ENCODE results near the gene RARS2.
"Not testable (repeated sequence)": the region's sequence is repeated elsewhere in the genome, so short reads cannot be mapped to it uniquely, and the experiment has no call there.

Gene RARS2

DNA sequence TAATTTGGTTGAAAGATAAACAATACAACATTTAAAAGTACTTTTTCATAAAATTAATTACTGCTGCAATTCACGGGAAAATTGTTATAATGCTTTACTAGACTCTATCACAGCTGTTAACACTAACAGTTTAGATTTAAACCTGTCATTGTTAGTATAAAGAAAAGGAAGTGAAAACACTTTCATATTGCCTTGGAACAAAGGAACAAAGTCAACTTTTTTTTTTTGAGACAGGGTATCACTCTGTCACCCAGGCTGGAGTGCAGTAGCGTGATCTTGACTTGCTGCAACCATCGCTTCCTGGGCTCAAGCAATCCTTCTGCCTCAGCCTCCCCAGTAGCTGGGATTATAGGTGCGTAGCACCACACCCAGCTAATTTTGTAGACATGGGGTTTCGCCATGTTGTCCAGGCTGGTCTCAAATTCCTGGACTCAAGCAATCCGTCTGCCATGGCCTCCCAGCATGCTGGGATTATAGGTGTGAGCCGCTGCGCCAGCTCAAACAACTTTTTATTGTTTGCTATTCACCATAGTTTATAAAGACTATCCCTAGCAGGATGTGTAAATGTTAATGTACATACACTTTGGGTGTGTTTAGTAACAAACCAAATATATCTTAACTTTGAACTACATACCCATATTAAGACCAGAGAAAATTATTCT is 94.9 kb downstream of the RARS2 start:
- TF ChIP-seq, protein P1, sequence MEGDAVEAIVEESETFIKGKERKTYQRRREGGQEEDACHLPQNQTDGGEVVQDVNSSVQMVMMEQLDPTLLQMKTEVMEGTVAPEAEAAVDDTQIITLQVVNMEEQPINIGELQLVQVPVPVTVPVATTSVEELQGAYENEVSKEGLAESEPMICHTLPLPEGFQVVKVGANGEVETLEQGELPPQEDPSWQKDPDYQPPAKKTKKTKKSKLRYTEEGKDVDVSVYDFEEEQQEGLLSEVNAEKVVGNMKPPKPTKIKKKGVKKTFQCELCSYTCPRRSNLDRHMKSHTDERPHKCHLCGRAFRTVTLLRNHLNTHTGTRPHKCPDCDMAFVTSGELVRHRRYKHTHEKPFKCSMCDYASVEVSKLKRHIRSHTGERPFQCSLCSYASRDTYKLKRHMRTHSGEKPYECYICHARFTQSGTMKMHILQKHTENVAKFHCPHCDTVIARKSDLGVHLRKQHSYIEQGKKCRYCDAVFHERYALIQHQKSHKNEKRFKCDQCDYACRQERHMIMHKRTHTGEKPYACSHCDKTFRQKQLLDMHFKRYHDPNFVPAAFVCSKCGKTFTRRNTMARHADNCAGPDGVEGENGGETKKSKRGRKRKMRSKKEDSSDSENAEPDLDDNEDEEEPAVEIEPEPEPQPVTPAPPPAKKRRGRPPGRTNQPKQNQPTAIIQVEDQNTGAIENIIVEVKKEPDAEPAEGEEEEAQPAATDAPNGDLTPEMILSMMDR (IDR thresholded peaks at IDR 0.05; ENCODE audit: low read depth, low read length, missing control alignments) = no peak
- H3K36me3 ChIP-seq (replicated peaks) = peaks cover 2% of the 10 kb centered on the region
- H3K4me3 ChIP-seq (ENCODE audit: low read depth, low read length) = no peak overlapping the region
- no peak overlapping the region for H3K27ac ChIP-seq
- no peaks in the 10 kb centered on the region for H3K27me3 ChIP-seq (replicated peaks)
- in situ Hi-C loops (cut with HindIII; ENCODE audit: low pct_ligation_motif_present, low sequenced_read_pairs) = no loop called here
- DNase-seq = no peak

DNA sequence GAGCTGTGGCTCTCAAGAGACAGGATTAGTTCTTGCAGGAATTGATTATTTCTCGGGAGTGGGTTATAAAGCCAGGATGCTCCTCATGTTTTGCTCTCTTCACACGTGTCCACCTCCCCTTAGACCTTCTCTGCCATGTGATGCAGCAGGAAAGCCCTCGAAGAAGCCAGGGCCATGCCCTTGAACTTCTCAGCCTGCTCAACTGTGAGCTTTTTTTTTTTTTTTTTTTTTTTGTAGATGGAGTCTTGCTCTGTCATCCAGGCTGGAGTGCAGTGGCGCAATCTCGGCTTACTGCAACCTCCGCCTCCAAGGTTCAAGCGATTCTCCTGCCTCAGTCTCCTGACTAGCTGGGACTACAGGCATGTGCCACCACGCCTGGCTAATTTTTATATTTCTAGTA is 100.5 kb downstream of the RARS2 start:
- H3K36me3 ChIP-seq (replicated peaks); in situ Hi-C loops (cut with HindIII; ENCODE audit: low pct_ligation_motif_present, low sequenced_read_pairs): not testable (repeated sequence)

DNA sequence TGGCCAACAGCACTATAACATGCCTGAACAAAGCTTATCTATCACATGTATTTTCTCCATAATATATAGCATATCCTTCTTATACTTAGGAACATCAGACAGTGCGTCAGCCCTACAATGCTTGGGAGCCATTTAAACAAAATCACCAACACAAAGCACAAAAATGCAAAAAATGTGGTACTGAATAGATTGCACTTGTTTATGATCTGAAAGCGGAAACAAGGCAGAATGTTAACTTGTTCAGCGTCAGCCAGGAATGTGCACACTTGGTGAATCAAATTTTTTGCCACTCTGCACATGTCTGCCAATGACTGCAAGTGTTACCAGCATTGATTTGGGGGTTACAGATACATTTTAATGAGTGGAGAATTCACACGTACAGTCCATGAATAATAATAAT is 102.2 kb downstream of the RARS2 start:
- peak; percentile 4 for DNase-seq
- Histone ChIP-seq H3K36me3 (replicated peaks) (peaks cover 3% of the 10 kb centered on the region), H3K27me3 (replicated peaks) (no peaks in the 10 kb centered on the region), H3K27ac (no peak overlapping the region), H3K4me3 (ENCODE audit: low read depth, low read length) (no peak overlapping the region)
- in situ Hi-C loops (cut with HindIII; ENCODE audit: low pct_ligation_motif_present, low sequenced_read_pairs) = no loop called here
- TF ChIP-seq, protein P1 (IDR thresholded peaks at IDR 0.05; ENCODE audit: low read depth, low read length, missing control alignments) = no peak

More for the DNA sequence above, 100.5 kb downstream of the RARS2 start:
- not testable (repeated sequence) for H3K4me3 ChIP-seq (ENCODE audit: low read depth, low read length); H3K27me3 ChIP-seq (replicated peaks); DNase-seq; H3K27ac ChIP-seq

DNA sequence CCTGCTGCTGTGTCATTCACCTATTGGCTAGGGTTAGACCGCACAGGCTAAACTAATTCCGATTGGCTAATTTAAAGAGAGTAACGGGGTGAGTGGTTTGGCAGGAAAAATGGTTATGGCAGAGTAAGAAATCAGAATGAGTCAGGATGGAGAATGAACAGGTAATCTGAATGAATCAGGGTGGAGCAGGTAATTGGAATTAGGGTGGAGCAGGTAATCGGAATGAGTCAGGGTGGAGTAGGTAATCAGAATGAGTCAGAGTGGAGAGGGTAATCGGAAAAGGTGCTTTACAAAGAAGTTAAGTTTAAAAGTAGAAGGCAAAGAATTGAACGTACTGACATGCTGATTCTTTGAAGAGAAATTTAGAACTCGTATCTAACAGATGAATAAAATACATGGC is 105.3 kb downstream of the RARS2 start:
- Histone ChIP-seq H3K36me3 (replicated peaks) (peaks cover 2% of the 10 kb centered on the region), H3K27me3 (replicated peaks) (no peaks in the 10 kb centered on the region), H3K27ac (no peak overlapping the region), H3K4me3 (ENCODE audit: low read depth, low read length) (no peak overlapping the region)
- DNase-seq = no peak
- in situ Hi-C loops (cut with HindIII; ENCODE audit: low pct_ligation_motif_present, low sequenced_read_pairs) = no loop called here
- TF ChIP-seq, protein P1 (IDR thresholded peaks at IDR 0.05; ENCODE audit: low read depth, low read length, missing control alignments) = no peak

DNA sequence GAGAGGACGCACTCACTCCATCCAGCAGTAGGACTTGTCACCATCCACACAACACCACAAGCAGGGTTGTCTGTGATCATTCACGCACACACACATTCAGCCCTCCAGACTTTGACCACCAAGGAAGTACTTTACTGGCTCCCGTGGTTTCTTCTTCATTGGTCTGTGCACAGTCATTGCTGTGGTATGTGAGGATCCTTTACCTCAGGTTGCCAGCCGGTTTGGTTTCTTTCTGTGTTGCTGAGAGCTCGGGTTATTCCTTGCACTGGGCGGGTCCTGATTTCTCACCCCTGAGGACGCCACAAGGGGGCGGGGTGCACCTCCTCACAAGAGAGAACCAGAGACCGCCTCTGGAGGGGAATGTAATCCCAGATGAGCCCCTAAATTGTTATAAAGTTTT is 105.9 kb downstream of the RARS2 start:
- peak; percentile 40 for DNase-seq
- Histone ChIP-seq H3K27me3 (replicated peaks) (no peaks in the 10 kb centered on the region), H3K27ac (no peak overlapping the region), H3K36me3 (replicated peaks) (peaks cover 2% of the 10 kb centered on the region), H3K4me3 (ENCODE audit: low read depth, low read length) (no peak overlapping the region)
- TF ChIP-seq, protein P1 (IDR thresholded peaks at IDR 0.05; ENCODE audit: low read depth, low read length, missing control alignments) = peak; percentile 50
- in situ Hi-C loops (cut with HindIII; ENCODE audit: low pct_ligation_motif_present, low sequenced_read_pairs) = no loop called here

DNA sequence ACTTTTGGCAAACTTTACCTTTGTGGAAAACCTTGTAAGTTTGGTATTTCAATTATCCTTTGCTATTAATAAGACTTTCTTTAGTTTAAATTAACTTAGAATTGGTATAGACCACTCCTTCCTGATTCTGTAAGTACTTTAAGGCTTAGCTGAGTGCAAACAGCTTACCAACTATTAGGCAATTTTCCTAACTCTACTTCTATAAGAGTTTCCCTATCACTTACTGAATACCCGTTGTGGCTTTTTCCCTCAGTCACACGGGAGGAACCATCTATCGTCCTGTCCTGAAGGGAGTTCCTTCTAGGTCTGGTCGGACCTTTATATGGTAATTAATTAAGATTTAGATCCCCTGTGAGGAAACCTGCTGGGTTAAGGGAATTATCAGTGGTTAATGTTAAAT is 107.4 kb downstream of the RARS2 start:
- Histone ChIP-seq H3K36me3 (replicated peaks) (peaks cover 5% of the 10 kb centered on the region), H3K27me3 (replicated peaks) (no peaks in the 10 kb centered on the region), H3K4me3 (ENCODE audit: low read depth, low read length) (no peak overlapping the region), H3K27ac (no peak overlapping the region)
- in situ Hi-C loops (cut with HindIII; ENCODE audit: low pct_ligation_motif_present, low sequenced_read_pairs) = no loop called here
- TF ChIP-seq, protein P1 (IDR thresholded peaks at IDR 0.05; ENCODE audit: low read depth, low read length, missing control alignments) = no peak
- no peak for DNase-seq

Data from brain microvascular endothelial cell (primary cell).